ENCODE results near the gene IMPACT.

The IMPACT gene

DNA sequence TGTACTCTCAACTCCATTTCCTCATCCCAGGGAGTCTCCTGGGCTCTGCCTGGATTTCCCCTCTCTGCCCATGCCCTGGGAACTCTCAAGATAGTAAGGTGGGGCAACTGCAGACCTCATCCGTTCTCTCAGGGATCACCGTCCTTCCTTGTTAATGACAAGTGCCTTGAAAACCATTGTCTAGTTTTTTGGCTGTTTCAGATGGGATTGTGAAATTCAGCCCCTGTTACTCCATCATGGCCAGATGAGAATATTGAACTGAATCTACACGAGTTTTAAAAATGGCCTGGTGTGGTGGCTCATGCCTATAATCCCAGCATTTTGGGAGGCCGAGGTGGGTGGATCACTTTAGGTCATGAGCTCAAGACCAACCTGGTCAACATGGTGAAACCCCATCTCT, 33.3 kb downstream of the IMPACT start:
- TF ChIP-seq TCF12 (IDR thresholded peaks at IDR 0.05; ENCODE audit: low read depth) = no peak
- TF ChIP-seq CREB1 (IDR thresholded peaks at IDR 0.05; ENCODE audit: low read depth) = no peak
- TF ChIP-seq CEBPB (IDR thresholded peaks at IDR 0.05) = no peak
- TF ChIP-seq YY1 (IDR thresholded peaks at IDR 0.05; ENCODE audit: low read depth) = no peak
- no peak for TF ChIP-seq ZBTB7A (IDR thresholded peaks at IDR 0.05; ENCODE audit: low read depth)
- no peak for TF ChIP-seq TEAD4 (IDR thresholded peaks at IDR 0.05)
- TF ChIP-seq, protein P1, sequence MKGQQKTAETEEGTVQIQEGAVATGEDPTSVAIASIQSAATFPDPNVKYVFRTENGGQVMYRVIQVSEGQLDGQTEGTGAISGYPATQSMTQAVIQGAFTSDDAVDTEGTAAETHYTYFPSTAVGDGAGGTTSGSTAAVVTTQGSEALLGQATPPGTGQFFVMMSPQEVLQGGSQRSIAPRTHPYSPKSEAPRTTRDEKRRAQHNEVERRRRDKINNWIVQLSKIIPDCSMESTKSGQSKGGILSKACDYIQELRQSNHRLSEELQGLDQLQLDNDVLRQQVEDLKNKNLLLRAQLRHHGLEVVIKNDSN (IDR thresholded peaks at IDR 0.05) = no peak
- no peak for TF ChIP-seq FOXM1 (IDR thresholded peaks at IDR 0.05; ENCODE audit: borderline replicate concordance, low read depth)
- no peak for TF ChIP-seq TAF1 (IDR thresholded peaks at IDR 0.05; ENCODE audit: low read depth)

- no peak for TF ChIP-seq TAF1 (IDR thresholded peaks at IDR 0.05; ENCODE audit: low read depth)
- no peak for TF ChIP-seq YY1 (IDR thresholded peaks at IDR 0.05; ENCODE audit: low read depth)
- no peak for TF ChIP-seq CEBPB (IDR thresholded peaks at IDR 0.05)
- TF ChIP-seq TEAD4 (IDR thresholded peaks at IDR 0.05) = no peak
- TF ChIP-seq, protein P1 (IDR thresholded peaks at IDR 0.05) = no peak
- TF ChIP-seq NFIC (IDR thresholded peaks at IDR 0.05) = no peak
- no peak for TF ChIP-seq MAX (IDR thresholded peaks at IDR 0.05)
- no peak for TF ChIP-seq REST (IDR thresholded peaks at IDR 0.05; ENCODE audit: low read depth)
- no peak for TF ChIP-seq EP300 (IDR thresholded peaks at IDR 0.05; ENCODE audit: borderline replicate concordance)
- TF ChIP-seq CREB1 (IDR thresholded peaks at IDR 0.05; ENCODE audit: low read depth) = no peak
- TF ChIP-seq TCF12 (IDR thresholded peaks at IDR 0.05; ENCODE audit: low read depth) = no peak
- TF ChIP-seq RAD21 (IDR thresholded peaks at IDR 0.05; ENCODE audit: low read depth) = no peak
- TF ChIP-seq ZBTB7A (IDR thresholded peaks at IDR 0.05; ENCODE audit: low read depth) = no peak
- TF ChIP-seq FOXM1 (IDR thresholded peaks at IDR 0.05; ENCODE audit: borderline replicate concordance, low read depth) = no peak
- no peak for TF ChIP-seq EGR1 (IDR thresholded peaks at IDR 0.05)
These were observed 33.9 kb downstream of the IMPACT start, which contains the start of gene HRH4 for GRCh38 chr18:24460388-24460787. TSS of gene HRH4 (plus strand) at chr18:24460637. CDS start at chr18:24460729, 92 bp downstream.

DNA sequence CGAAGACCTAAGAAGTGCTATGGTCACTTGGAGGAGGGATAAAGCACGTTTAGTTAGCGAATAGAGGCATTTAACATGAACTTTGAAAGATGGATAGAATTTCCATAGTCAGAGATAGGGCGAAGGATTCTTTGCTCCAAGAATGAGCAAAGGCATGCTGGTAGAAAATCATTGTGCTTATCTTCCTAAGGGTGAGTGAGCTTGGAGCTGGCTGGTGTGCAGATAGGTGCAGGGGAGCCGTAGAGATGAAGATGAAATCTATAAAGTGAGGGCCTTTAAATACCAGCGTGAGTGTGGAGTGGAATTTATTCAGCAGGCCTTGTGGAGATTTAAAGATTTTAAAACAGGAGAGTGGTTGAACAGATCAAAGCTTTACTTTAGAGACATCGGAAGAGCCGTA, 35.5 kb downstream of the IMPACT start:
- TF ChIP-seq FOXM1 (IDR thresholded peaks at IDR 0.05; ENCODE audit: borderline replicate concordance, low read depth) (no peak), EP300 (IDR thresholded peaks at IDR 0.05; ENCODE audit: borderline replicate concordance) (no peak), TEAD4 (IDR thresholded peaks at IDR 0.05) (no peak), MAX (IDR thresholded peaks at IDR 0.05) (no peak), NFIC (IDR thresholded peaks at IDR 0.05) (no peak), TCF12 (IDR thresholded peaks at IDR 0.05; ENCODE audit: low read depth) (no peak), ZBTB7A (IDR thresholded peaks at IDR 0.05; ENCODE audit: low read depth) (no peak), CREB1 (IDR thresholded peaks at IDR 0.05; ENCODE audit: low read depth) (no peak), EGR1 (IDR thresholded peaks at IDR 0.05) (no peak), RAD21 (IDR thresholded peaks at IDR 0.05; ENCODE audit: low read depth) (no peak), TAF1 (IDR thresholded peaks at IDR 0.05; ENCODE audit: low read depth) (no peak), REST (IDR thresholded peaks at IDR 0.05; ENCODE audit: low read depth) (no peak), YY1 (IDR thresholded peaks at IDR 0.05; ENCODE audit: low read depth) (no peak)

GRCh38 chr18:24462838-24463775, 36.6 kb downstream of the IMPACT start:
- TF ChIP-seq EGR1 (IDR thresholded peaks at IDR 0.05) (no peak), TEAD4 (IDR thresholded peaks at IDR 0.05) (no peak), RAD21 (IDR thresholded peaks at IDR 0.05; ENCODE audit: low read depth) (no peak), EP300 (IDR thresholded peaks at IDR 0.05; ENCODE audit: borderline replicate concordance) (no peak), YY1 (IDR thresholded peaks at IDR 0.05; ENCODE audit: low read depth) (no peak)

DNA sequence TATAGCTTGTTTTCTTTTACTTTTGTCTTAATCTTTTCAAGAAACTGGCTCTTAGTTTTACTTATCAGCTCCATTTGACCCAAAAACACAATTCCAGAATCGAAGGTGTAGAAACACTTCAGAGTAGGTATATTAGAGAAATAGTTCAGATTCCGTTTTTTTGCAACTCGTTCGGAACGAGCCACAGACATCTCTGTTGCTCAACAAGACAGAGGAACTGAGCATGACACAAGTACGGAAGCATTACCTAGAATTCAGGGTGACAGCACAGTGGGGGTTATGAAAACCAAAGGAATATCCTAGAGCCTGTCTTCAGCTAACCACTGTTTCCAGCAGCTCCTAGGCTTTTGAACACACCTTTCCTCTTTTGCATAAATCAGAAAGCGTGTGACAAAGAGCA, 39.0 kb downstream of the IMPACT start:
- TF ChIP-seq RAD21 (IDR thresholded peaks at IDR 0.05; ENCODE audit: low read depth) (no peak), TCF12 (IDR thresholded peaks at IDR 0.05; ENCODE audit: low read depth) (no peak), MAX (IDR thresholded peaks at IDR 0.05) (no peak), NFIC (IDR thresholded peaks at IDR 0.05) (no peak), FOXM1 (IDR thresholded peaks at IDR 0.05; ENCODE audit: borderline replicate concordance, low read depth) (no peak), TAF1 (IDR thresholded peaks at IDR 0.05; ENCODE audit: low read depth) (no peak), REST (IDR thresholded peaks at IDR 0.05; ENCODE audit: low read depth) (no peak), EP300 (IDR thresholded peaks at IDR 0.05; ENCODE audit: borderline replicate concordance) (no peak), CREB1 (IDR thresholded peaks at IDR 0.05; ENCODE audit: low read depth) (no peak)
- TF ChIP-seq, protein P1 (IDR thresholded peaks at IDR 0.05) = no peak

Measured in Ishikawa (cell line).